GM21825 (cell line): ENCODE data around the gene C2orf80.
"Not testable (repeated sequence)": the region's sequence is repeated elsewhere in the genome, so short reads cannot be mapped to it uniquely, and the experiment has no call there.

Experiments used
- ATAC-seq: cut with Tn5 transposase; IDR thresholded peaks from one replicate; pipeline ENCODE4 v1.9.1; 2021; ENCODE audit warnings: mild to moderate bottlenecking, moderate library complexity; ENCODE audit not compliant: unreplicated experiment

C2orf80 gene

DNA sequence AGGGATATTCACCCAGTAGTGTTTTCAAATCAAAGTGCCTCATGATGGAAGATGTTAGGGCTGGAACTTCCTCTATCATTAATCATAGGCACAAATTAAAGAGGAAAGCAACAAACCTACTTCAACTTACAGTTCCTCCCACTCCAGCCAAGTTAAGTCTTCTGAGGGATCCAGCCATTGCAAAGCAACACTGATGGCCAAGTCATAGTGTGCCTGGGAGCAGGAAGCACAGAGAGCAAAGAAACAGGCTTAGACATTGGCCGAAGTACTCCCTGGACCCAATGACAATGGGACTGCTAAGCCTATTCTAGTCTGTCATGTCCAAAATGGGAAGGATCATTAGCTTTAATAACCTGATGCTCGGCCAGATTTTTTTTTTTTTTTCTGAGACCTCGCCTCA, 7.0 kb downstream of the C2orf80 start:
- ATAC-seq: no peak

DNA sequence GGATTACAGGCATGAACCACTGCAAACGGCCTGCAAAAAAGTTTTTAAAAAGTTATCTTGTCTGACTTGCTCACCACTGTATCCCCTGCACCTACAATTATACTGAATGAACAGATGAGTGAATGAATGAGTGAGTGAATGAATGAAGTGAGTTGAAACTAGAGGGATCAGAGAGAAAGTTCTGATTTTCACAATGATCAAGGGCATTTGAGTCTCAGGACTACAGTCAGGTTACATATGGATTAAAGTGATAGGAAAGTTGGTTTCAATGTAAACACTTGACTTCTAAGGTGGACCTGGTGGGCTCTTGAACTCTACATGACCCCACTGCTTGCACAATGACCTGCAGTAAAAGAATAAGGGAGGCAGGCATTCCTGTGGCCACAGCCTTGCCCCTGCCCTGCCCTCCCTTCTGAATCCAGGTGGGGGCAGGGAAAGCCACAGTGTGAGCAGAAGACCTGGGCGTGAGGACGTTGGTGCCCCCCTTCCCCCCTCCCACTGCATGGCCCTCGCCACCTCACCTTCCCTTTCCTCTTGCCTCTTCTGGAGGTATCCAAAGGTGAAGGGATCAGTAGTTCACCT, 10.7 kb downstream of the C2orf80 start:
- no peak for ATAC-seq

DNA sequence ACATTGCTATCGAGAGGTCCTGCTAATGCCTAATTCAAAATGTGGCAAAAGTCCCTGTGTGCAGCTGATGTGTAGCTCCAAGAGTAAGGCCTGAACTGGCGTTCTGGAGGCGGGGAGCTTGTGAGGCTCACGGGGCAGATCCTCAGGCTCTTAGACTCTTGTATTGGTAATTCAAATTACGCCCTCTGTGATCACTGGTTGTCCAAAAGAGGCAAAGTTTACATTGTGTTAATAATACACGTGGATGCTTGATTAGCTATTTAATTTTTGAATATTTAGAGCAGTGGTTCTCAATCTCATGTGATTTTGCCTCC, 14.0 kb downstream of the C2orf80 start:
- ATAC-seq: no peak

DNA sequence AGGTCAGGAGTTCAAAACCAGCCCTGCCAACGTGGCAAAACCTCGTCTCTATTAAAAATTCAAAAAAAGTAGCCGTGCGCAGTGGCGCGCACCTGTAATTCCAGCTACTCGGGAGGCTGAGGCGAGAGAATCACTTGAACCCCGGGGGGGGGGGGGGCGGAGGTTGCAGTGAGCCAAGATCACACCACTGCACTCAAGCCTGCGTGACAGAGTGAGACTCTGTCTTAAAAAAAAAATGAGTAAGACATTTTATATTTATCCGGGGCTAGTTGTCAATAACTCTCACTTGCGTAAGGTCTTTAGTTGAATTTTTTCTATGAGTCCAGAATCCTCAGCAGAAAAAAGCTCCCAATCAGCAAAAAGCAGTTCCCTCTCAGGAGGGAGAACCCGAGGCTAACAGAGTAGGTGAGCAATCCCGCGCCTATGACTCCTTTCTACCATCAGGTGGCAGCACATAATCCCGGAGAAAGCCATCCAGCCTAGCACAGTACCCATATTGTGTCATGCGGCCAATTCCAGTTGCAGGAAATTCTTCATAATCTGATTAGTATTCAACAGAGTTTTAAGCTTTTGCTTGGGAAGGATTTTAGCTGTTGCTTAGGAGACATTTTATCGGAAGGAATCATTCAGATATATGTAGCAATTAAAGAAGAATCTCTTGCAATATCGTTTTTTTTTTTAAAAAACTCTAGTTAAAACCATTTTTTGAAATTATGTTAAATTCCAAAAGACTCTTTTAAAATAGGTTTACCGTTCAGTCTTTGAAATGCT, 14.6 kb downstream of the C2orf80 start:
- ATAC-seq: peak; percentile 99

DNA sequence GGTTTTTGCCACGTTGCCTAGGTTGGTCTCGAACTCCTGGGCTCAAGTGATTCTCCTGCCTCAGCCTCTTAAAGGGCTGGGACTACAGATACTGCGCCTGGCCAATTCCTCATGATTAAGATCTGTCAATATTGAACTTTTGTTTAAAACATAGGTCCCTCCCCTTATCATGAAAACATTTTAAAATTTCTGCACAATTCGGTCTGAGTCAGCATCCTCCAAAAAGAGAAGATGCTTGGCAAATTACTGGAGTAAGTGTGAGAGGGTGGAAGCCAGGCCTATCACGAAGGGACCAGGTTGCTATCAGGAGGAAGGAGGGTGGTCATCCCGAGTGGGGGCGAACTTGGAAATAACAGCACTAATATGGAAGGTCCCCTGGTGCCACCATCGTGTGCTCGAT, 15.7 kb downstream of the C2orf80 start:
- no peak for ATAC-seq

DNA sequence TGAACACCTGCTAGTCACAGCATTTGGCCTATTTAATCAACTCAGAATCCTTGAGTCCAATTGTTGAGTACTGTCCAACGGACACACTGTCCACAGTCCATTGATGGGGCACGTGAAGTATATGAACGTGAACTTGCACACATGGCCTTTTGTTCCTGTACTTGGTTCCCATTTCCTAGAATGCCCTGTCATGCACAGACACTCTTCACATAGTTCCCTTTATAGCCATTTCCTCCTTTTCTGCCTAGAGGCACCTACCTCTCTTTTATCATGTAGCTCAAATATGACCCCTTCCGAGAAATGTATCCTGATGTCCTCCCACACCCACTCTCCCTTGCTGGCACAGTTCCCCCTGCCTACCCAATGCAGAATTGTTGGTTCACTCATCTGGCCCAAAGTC, 17.7 kb downstream of the C2orf80 start:
- ATAC-seq: no peak

DNA sequence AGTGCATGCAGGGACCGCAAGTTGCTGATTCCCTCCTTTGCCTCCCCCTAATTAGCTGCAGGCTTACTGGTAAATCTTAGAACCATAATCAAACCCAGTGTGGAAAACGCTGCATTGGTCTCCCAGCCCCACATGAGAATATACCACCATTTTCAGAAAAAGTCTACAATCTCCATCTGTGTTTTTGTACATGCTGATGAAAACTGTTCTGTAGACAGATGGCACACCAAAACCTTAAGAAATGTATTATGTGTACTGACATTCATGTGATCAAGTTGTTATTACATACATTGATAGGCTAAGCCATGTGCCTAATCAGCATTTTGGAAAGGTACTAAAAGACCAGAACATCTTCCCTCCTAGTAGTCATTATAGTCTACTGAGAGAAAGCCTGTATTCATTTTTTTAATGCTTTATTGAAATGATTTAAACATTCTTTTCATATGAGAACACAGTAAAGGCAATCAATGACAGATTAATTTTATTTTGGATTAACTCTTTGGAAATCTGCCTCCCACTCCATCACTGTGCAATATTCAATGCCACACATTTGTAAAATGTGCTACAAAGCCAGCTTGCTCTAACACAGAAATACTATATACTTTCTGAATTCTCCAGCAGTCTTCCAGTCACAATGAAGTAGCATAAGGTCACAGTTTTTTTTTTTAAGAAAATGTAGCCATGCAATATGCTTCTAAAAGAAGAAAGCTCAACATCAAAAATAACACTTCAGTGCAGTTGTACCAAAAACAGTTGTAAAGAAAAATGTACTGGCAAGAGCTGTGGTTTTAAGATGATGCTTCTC, 24.7 kb downstream of the C2orf80 start:
- ATAC-seq: no peak

DNA sequence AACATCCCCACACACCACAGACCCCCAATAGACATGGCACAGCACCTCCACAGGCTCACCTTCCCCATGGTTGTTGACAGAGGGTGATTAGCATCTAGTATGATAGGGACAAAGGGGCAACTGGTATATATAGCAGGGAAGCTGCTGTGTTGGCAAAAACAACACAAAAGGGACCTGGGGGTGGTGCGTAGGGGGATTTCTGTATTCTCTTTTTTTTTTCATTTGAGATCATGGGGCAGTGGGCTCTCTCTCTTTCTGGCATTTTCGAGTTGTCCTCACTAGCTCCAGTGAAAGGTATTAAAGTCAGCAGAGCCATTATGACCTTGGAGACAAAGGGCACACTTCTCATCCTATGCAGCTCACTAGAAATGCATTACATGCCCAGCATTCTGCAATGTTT, 26.3 kb downstream of the C2orf80 start, which contains the start of gene CRYGA:
CRYGA (minus strand) TSS at position 101 of the 400 bp plus-strand sequence; CDS start at position 68, 33 bp downstream.
- ATAC-seq: no peak

DNA sequence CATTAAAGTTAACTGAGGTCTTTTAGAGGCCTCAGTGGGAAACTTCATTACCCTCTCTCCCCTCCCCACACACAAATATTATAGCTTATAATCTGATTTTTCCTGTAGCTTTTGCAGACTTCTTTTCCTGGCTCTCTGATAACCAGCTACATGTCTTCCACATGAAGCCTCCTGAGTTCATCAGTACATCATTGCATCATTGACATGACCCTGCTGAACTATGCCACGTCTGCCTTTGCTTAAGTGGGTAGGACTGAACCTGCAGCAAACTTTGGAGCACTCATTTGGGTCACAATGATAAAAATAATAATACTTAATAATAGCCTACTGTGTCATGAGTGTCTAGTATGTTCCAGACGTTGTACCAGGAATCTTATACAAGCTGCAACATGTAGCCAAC, 33.4 kb downstream of the C2orf80 start:
- ATAC-seq: no peak

DNA sequence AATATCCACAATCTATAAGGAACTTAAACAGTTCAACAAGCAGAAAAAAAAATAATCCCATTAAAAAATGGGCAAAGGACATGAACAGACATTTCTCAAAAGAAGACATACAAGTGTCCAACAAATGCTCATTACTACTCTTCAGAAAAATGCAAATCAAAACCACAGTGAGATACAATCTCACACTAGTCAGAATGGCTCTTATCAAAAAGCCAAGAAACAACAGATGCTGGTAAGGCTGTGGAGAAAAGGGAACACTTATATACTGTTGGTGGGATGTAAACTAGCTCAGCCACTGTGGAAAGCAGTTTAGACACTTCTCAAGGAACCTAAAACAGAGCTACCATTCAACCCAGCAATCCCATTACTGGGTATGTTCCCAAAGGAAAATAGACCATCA, 36.7 kb downstream of the C2orf80 start:
- no peak for ATAC-seq

DNA sequence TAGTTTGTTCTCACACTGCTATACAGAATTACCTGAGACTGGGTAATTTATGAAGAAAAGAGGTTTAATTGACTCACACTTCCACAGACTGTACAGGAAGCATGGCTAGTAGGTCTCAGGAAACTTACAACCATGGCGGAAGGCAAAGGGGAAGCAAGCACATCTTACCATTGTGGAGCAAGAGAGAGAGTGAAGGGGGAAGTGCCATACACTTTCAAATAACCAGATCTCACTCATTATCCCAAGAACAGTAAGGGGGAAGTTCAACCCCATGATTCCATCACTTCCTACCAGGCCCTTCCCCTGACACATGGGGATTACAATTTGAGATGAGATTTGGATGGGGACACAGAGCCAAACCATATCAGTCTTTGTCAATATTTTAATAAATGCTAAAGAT, 38.9 kb downstream of the C2orf80 start:
- no peak for ATAC-seq

DNA sequence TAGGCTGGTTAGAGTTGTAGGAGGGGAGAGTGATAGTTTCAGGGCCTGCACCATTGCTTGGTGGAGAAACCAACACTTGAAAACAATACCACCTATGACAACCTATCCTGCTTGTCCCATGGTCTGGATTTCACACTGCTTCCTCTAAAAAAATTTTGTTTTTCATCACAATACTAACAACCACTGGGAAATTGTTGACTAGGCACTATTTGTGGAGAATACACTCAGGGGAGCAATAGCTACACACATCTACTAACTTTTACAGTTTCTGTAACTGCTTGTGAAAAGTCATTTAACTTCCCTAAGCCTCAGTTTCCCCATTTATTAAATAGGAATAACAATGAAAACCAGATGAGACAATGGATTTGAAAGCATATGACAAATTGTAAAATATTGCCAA, 39.7 kb downstream of the C2orf80 start:
- ATAC-seq: no peak

DNA sequence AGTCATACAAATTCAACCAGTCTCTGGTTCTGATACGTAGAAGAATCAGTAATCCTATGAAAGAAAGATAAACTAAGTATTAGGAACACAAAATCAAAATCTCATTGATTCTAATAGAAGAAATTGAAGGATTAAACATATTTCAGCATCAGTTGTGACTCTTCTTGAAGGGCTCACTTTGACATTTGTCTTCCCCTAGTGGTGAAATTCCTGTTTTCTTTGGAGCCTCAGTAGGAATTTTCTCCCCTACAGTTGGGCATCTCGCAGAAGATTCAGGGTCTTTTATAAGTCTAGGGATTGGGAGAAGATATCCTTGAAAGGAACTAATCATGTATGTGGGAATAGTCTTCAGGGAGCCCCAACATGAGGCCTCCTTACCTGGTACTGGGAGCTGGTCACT, 41.0 kb downstream of the C2orf80 start:
- no peak for ATAC-seq

DNA sequence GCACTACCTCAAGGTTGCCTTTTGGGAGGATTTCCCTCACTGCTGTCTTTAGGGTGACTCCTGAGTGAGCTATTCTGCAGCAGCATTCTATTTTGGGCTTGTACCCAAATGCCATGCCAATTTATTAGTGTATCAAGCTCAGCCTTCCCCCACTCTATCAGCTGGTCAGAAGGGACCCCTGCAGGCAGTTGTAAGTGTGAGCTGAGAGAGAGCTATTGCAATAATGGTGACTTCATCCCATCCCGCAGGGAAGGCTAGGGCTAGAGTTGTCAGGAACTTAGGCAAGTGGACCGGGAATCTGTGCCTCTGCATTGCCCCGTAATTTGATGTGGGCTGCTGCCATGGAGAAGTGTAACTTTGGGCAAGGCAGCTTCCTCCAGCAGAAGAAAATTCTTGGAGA, 42.1 kb downstream of the C2orf80 start:
- no peak for ATAC-seq

DNA sequence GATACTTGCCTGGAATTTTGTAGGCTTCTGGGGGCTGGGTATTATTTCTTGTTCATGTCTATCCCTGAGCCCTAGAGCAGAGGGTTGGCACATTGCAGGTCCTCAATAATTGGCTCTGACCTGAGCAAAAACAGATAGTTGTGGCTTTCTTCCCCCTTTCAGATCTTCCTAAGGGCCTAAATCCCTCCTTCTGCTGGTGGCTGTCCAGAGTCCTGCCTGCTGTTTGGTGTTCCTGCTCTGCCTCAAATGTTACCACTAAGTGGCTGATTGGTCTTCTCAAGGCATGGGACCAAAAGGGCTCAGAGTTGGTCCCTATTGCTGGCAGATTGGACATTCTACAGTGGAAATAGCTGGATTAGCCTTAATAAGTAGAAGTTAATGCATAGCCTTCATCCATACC, 42.8 kb downstream of the C2orf80 start:
- ATAC-seq: no peak

DNA sequence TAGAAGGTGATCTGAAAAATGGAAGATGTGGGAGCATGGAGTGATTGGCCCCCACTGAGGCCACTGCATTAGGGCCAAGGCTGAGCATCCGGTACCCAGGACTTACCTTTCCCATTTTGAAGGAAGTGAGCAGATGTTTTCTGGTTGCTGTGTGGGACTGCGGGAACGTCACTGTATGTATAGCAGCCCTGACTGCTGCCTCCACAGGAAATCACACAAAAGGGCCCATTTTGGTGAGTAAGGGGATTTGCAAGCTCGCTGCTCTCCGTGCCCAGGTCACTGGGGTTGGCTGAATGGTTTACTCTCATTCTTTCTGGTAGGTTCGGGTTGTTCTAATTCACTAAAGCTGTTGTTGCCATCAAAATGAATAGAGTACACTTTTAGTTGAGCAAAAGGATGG, 43.8 kb downstream of the C2orf80 start, which contains the start of gene CRYGB:
CRYGB (minus strand) TSS at position 153 of the 400 bp plus-strand sequence; CDS start at position 115, 38 bp downstream.
- no peak for ATAC-seq

DNA sequence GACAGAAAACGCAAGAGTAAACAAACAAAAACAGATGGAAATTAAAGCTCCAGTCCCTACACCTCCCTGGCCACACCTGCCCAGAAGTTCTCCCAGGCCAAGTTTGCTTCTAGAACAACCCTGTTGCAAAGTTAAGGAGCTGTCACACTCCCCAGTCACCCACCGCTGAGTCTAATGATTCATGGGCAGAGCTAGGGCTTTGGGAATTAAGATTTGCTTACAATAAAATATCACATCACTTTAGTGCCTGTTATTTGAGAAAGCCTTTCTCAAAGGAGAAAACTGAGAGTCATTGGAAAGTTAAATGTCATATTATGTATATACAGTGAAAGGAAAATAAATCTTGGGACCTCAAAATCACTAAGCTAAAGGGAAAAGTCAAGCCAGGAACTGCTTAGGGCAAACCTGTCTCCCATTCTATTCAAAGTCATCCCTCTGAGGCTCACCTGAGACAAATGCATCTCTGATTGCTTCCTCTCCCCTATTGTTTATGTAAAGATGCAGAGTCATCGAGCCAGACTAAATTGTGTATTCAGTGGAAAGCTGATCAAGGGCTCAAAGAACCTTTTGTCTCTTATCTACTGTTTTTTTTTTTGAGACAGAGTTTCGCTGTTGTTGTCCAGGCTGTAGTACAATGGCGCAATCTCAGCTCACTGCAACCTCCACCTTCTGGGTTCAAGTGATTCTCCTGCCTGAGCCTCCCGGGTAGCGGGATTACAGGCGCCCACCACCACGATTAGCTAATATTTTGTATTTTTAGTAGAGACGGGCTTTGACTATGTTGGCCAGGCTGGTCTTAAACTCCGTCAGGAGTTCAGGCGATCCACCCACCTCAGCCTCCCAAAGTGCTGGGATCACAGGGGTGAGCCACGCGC, 46.7 kb downstream of the C2orf80 start:
- ATAC-seq: no peak

DNA sequence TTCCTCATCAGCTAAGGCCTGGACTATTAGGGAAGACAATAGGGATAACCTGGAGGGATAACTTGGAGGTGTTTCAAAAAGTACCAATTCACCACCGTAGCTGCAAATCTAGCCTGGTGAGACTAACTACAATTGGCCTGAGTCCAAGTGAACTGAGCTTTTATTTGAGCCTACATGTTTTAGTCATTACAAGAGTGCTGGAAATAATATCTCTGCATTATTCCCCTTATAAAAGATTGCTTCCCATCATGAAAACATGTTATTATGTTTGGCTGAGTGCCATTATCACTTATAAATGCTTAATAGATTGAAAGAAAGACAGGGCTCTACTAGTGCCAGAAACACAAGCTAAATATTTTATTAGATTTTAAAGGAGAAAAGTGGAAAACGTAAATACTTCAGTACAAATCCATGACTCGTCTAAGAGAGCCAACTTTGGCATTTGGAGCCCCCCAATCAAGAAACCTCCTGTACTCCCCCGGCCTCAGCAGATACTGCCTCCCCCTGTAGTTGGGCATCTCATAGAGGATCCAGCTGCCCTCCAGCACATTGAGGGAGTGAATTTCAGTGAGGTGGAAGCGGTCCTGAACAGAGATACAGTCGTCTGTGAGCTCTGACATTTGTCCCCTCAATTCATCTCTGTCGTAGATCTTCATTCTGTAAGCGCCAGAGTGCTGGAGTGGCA, 47.4 kb downstream of the C2orf80 start:
- no peak for ATAC-seq

DNA sequence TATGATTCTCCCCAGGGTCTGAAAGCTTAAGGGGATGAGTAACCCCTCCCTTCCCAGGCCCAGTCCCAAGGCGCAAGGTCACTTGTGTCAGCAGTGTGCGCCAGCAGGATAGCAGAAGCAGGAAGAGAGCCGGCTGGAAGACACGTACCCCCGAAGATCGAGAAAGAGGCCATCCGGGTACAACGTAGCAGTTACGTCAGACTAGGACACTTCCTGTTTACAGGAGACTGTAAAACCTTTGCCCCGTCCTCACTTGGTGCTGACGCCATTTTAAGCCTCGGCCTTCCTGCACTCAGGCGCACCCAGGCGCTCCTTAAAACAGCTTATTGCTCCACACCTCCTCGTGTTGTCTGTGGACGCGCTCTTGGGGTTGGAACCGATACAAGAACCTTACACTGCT, 50.4 kb downstream of the C2orf80 start:
- no peak for ATAC-seq

DNA sequence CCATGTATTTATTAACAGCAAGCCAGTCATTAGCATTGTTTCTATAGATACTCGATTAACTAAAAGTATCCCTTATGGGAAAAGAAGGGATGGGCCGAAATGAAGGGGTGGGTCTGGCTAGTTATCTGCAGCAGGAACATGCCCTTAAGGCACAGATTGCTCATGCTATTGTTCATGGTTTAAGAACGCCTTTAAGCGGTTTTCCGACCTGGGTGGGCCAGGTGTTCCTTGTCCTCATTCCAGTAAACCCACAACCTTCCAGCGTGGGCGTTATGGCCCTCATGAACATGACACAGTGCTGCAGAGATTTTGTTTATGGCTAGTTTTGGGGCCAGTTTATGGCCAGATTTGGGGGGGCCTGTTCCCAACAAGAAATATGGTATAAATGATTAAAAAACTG, 51.5 kb downstream of the C2orf80 start:
- ATAC-seq: not testable (repeated sequence)
